Endothelial cell of umbilical vein (primary cell): ENCODE measurements around the gene SMAD9. TPM values are rescaled to one million over a fixed set of nuclear protein-coding genes. Genes with fewer than 3 reads are reported as not detected.

Source experiments
- BruUV-seq: library from RNA; stranded (reverse); fragments of 400-500 nt; replicated peaks from 2 replicates; lab custom pipeline; 2021; lab: Mats Ljungman, UMichigan
- CTCF ChIA-PET: fragments of 300-600, 350-600 bp; sonication (Branson Sonifier 250); formaldehyde crosslinking; loops from one replicate; lab custom pipeline; 2021; ENCODE audit warnings: antibody characterized with exemption, inconsistent platforms; lab: Charles Lee
- POLR2A ChIA-PET: fragments of 300-600, 350-600 bp; sonication (Branson Sonifier 250); formaldehyde crosslinking; loops from one replicate; lab custom pipeline; 2021; ENCODE audit warnings: antibody characterized with exemption, inconsistent platforms; lab: Charles Lee
- DNase-seq: peaks from one replicate; pipeline ENCODE4 v3.0.0-alpha.2; 2011; ENCODE audit warnings: low read depth, low spot score
- FAIRE-seq: peaks from 2 replicates; lab custom pipeline; 2011; peaks lifted over from hg19 to GRCh38; lab: Jason Lieb, UNC
- H2AFZ ChIP-seq: 2 replicates; pipeline ENCODE4 v1.6.0; 2012; ENCODE audit warnings: low read depth, low read length, control low read depth, inconsistent platforms
- H3K27ac ChIP-seq: 2 replicates; pipeline ENCODE4 v1.5.1; 2011; ENCODE audit warnings: low read depth, mild to moderate bottlenecking, control low read depth, low read length, moderate library complexity; ENCODE audit not compliant: insufficient read depth
- H3K27me3 ChIP-seq, 2 experiments: 2 replicates each; pipeline versions ENCODE4 v1.6.0 to v1.6.1; 2011; ENCODE audit warnings: low read length in 2 of 2, mixed read lengths in 1 of 2; ENCODE audit not compliant: control insufficient read depth in 2 of 2, insufficient read depth in 2 of 2
- H3K36me3 ChIP-seq, 2 experiments: 2 replicates in 1 of 2; 3 replicates in 1 of 2; pipeline ENCODE4 v1.5.1; 2011; ENCODE audit warnings: low read length in 2 of 2, mild to moderate bottlenecking in 1 of 2, moderate library complexity in 1 of 2; ENCODE audit not compliant: control insufficient read depth in 2 of 2, insufficient read depth in 2 of 2; ENCODE audit errors: extremely low read depth in 1 of 2
- H3K4me1 ChIP-seq: 3 replicates; pipeline ENCODE4 v1.5.1; 2011; ENCODE audit warnings: mild to moderate bottlenecking, low read length; ENCODE audit not compliant: control insufficient read depth, insufficient read depth; ENCODE audit errors: extremely low read depth
- H3K4me2 ChIP-seq: 2 replicates; pipeline ENCODE4 v1.6.1; 2011; ENCODE audit warnings: low read length, control low read depth, mixed read lengths; ENCODE audit not compliant: insufficient read depth
- H3K4me3 ChIP-seq, 3 experiments: fragments of 200-600 bp in 1 of 3; sonication (generic), shearing (Covaris generic) in 1 of 3; replicated peaks in 1 of 3; 2 replicates each; pipeline ENCODE4 v1.5.1; 2011 to 2016; ENCODE audit warnings: control low read depth in 3 of 3, low read length in 3 of 3, mild to moderate bottlenecking in 2 of 3, inconsistent platforms in 1 of 3, low read depth in 1 of 3, moderate library complexity in 1 of 3; ENCODE audit not compliant: insufficient read depth in 1 of 3
- H3K79me2 ChIP-seq: 2 replicates; pipeline ENCODE4 v1.6.0; 2012; ENCODE audit warnings: low read length, inconsistent platforms; ENCODE audit not compliant: control insufficient read depth, insufficient read depth
- H3K9ac ChIP-seq: replicated peaks from 2 replicates; pipeline ENCODE3; 2011; ENCODE audit warnings: low read length, control low read depth; ENCODE audit not compliant: insufficient read depth; ENCODE audit errors: extremely low read depth
- H3K9me1 ChIP-seq: replicated peaks from 3 replicates; pipeline ENCODE4 v1.6.0; 2011; ENCODE audit warnings: mild to moderate bottlenecking, low read length; ENCODE audit not compliant: control insufficient read depth, insufficient read depth; ENCODE audit errors: extremely low read depth
- H3K9me3 ChIP-seq: replicated peaks from 2 replicates; pipeline ENCODE4 v1.5.1; 2012; ENCODE audit warnings: low read length, inconsistent platforms; ENCODE audit not compliant: control insufficient read depth, insufficient read depth
- H4K20me1 ChIP-seq: replicated peaks from 2 replicates; pipeline ENCODE3; 2011; ENCODE audit warnings: mild to moderate bottlenecking, low read length; ENCODE audit not compliant: control insufficient read depth, insufficient read depth; ENCODE audit errors: extremely low read depth
- EZH2 ChIP-seq: IDR thresholded peaks from 2 replicates; pipeline ENCODE4 v1.6.1; 2012; ENCODE audit warnings: borderline replicate concordance, low read depth, mild to moderate bottlenecking, moderate library complexity, low read length, inconsistent platforms; ENCODE audit not compliant: severe bottlenecking
- FOS ChIP-seq: IDR thresholded peaks from 2 replicates; pipeline ENCODE4 v1.6.1; 2011; ENCODE audit warnings: mild to moderate bottlenecking, low read length, moderate library complexity, borderline replicate concordance; ENCODE audit not compliant: insufficient read depth
- GATA2 ChIP-seq: IDR thresholded peaks from 2 replicates; pipeline ENCODE4 v1.7.0; 2011; ENCODE audit warnings: low read depth, mild to moderate bottlenecking, moderate library complexity, mixed read lengths, low read length; ENCODE audit not compliant: insufficient read length, insufficient read depth
- JUN ChIP-seq: IDR thresholded peaks from 2 replicates; pipeline ENCODE4 v1.6.1; 2011; ENCODE audit warnings: borderline replicate concordance, low read depth; ENCODE audit not compliant: insufficient read length, insufficient read depth
- MAX ChIP-seq: IDR thresholded peaks from 2 replicates; pipeline ENCODE4 v1.6.1; 2011; ENCODE audit not compliant: insufficient read depth, insufficient read length
- MYC ChIP-seq: IDR thresholded peaks from one replicate; pipeline ENCODE4 v1.6.1; 2011; ENCODE audit warnings: mild to moderate bottlenecking, low read depth, low read length
- POLR2A ChIP-seq: IDR thresholded peaks from 2 replicates; pipeline ENCODE4 v1.6.1; 2012; ENCODE audit warnings: low read depth, mild to moderate bottlenecking, control low read depth, low read length
- POLR2AphosphoS5 ChIP-seq: IDR thresholded peaks from 2 replicates; pipeline ENCODE4 v1.6.1; 2012; ENCODE audit warnings: low read depth, mild to moderate bottlenecking, control low read depth, low read length, moderate library complexity; ENCODE audit not compliant: insufficient read depth
- dilution Hi-C: fragments of 300-500 bp; cut with MboI; formaldehyde crosslinking; loops from one replicate; pipeline ENCODE4 v1.15.0; 2019; ENCODE audit warnings: low sequenced_read_pairs; ENCODE audit not compliant: extremely low pct_ligation_motif_present
- intact Hi-C: fragments of 100-400 bp; cut with micrococcal nuclease; formaldehyde crosslinking; loops from one replicate; pipeline ENCODE4 v1.10.0; 2022
- polyA plus RNA-seq, 4 experiments: library from polyadenylated mRNA; depleted of rRNA in 3 of 4; stranded (reverse) in 3 of 4; unstranded in 1 of 4; fragments of >200 nt; gene quantifications; 2 replicates each; pipeline versions ENCODE4 v1.2.1 to v1.2.3, GENCODE V29; 2011 to 2012; ENCODE audit warnings: missing spikeins in 1 of 4
- total RNA-seq: library from RNA; stranded (reverse); gene quantifications from 2 replicates; pipeline ENCODE4 v1.2.3, GENCODE V29; 2021
- TF ChIP-seq, protein P1 (sequence below), 2 donors: IDR thresholded peaks; 1 replicate in 1 of 2; 2 replicates in 1 of 2; pipeline ENCODE4 v1.5.1; 2011; ENCODE audit warnings: low read length in 2 of 2, mild to moderate bottlenecking in 2 of 2, moderate library complexity in 2 of 2, control low read depth in 1 of 2, inconsistent platforms in 1 of 2, low read depth in 1 of 2; ENCODE audit not compliant: insufficient read depth in 1 of 2; ENCODE audit errors: extremely low read depth in 1 of 2

The SMAD9 gene
- total and polyA plus RNA-seq, 2 donors (not counting 3 experiments of a cell fraction or from before 2014, with no cell fraction given): 2.2 to 4.2 TPM

DNA sequence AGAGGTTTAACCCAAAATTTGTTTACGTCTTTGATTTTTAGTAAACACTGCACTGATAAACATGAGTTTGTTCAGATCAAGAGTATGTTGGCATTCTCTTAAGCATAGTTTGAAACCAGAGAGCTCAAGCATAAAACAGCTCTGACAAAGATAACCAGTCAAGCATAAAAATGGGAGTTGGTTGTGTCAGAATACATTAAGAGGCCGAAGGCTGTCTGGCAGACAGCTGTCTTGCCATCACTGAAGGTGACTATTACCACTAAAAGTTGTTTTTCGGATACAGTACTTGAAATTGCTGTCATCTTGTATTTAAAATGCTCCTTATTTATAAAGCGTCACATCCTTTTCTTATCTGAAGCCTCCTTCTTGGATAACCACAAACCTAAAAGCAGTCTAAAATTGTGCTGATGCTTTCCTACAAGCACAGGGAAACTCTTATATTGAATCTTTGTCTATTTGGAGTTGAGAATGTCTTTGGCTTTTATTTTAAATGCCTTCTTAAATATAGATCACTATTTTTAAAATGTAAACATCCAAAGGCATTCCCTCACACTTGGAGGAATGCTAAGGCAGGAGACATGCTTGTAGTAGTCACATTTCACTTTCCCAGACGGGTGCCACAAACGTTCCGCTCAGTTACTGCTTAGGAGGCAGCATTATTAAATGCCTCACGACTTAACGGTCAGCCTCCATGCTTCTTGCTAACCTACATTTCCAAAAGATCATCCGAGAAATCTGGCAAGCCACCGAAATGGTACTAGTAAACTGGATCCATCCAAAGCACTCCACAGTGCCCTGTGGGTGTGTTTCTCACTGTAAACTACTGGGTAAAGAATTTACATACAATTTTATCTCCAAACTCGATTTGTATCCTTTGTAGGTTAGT is 1.5 kb downstream of the SMAD9 start:
- no peaks in the 10 kb centered on the region for H3K9me3 ChIP-seq
- H3K27ac ChIP-seq: peak overlapping the region; percentile 69
- peak overlapping the region; percentile 89 for H3K9ac ChIP-seq
- peaks cover 13% of the 10 kb centered on the region for H3K79me2 ChIP-seq
- intact Hi-C loops: loop anchor here (1.0 to 2.0 kb wide), 2 partner anchors 47 to 60 kb away; no protein-coding TSS in a partner anchor
- H4K20me1 ChIP-seq: no peaks in the 10 kb centered on the region
- DNase-seq: peak; percentile 64
- CTCF ChIA-PET: interaction anchor here (0.7 to 1.2 kb wide), 6 partner anchors 30 to 63 kb away, joined by 3 to 8 read pairs (median 4); no protein-coding TSS in a partner anchor
- FAIRE-seq: peak; percentile 63
- TF ChIP-seq, protein P1, sequence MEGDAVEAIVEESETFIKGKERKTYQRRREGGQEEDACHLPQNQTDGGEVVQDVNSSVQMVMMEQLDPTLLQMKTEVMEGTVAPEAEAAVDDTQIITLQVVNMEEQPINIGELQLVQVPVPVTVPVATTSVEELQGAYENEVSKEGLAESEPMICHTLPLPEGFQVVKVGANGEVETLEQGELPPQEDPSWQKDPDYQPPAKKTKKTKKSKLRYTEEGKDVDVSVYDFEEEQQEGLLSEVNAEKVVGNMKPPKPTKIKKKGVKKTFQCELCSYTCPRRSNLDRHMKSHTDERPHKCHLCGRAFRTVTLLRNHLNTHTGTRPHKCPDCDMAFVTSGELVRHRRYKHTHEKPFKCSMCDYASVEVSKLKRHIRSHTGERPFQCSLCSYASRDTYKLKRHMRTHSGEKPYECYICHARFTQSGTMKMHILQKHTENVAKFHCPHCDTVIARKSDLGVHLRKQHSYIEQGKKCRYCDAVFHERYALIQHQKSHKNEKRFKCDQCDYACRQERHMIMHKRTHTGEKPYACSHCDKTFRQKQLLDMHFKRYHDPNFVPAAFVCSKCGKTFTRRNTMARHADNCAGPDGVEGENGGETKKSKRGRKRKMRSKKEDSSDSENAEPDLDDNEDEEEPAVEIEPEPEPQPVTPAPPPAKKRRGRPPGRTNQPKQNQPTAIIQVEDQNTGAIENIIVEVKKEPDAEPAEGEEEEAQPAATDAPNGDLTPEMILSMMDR (IDR thresholded peaks at IDR 0.05; ENCODE audit: extremely low read depth in 1 of 2, insufficient read depth in 1 of 2, low read depth in 1 of 2, low read length in 2 of 2): no peak
- TF ChIP-seq EZH2: no peak
- TF ChIP-seq FOS: no peak
- no peak for TF ChIP-seq MYC
- no peak for TF ChIP-seq POLR2A
- TF ChIP-seq GATA2: no peak
- TF ChIP-seq JUN: no peak
- no peak for TF ChIP-seq MAX
- TF ChIP-seq POLR2AphosphoS5: no peak
- H3K36me3 ChIP-seq: no peaks in the 10 kb centered on the region
- no peaks in the 10 kb centered on the region for H3K27me3 ChIP-seq
- H3K4me1 ChIP-seq: peaks cover 11% of the 10 kb centered on the region
- no peaks in the 10 kb centered on the region for H3K9me1 ChIP-seq
- POLR2A ChIA-PET: no interaction called here
- peak overlapping the region; percentile 82 to 97 (median 92) for H3K4me3 ChIP-seq
- peak overlapping the region; percentile 72 for H2AFZ ChIP-seq
- TSS peak; percentile 29 for BruUV-seq
- dilution Hi-C loops: no loop called here
- H3K4me2 ChIP-seq: peak overlapping the region; percentile 88
